Right lobe of liver (tissue), 6 donors: ENCODE data around the gene POLE4. TPM values are rescaled to one million over a fixed set of nuclear protein-coding genes. Genes with fewer than 3 reads are reported as not detected.

Source experiments
- ATAC-seq, 4 donors: fragments of 200-7000 bp; cut with Tn5 transposase; one replicate each; pipeline ENCODE4 v1.9.1; 2020; ENCODE audit warnings: mild to moderate bottlenecking in 4 of 4, moderate library complexity in 4 of 4
- DNase-seq, 3 donors: peaks; one replicate each; pipeline ENCODE4 v3.0.0-alpha.2; 2020
- H3K27ac ChIP-seq, 3 donors: fragments of 200-600 bp; one replicate each; pipeline ENCODE4 v1.8.0; 2022
- H3K27me3 ChIP-seq, 2 donors: fragments of 200-600 bp; one replicate each; pipeline ENCODE4 v1.8.0; 2022
- H3K36me3 ChIP-seq, 4 donors: fragments of 200-600 bp; sonication (generic) in 1 of 4; one replicate each; pipeline versions ENCODE4 v1.5.1 to v1.8.0; 2017 to 2022; ENCODE audit warnings: control low read depth in 1 of 4
- H3K4me1 ChIP-seq, 4 donors: fragments of 200-600 bp; sonication (generic) in 1 of 4; one replicate each; pipeline versions ENCODE4 v1.5.1 to v1.8.0; 2017 to 2022; ENCODE audit warnings: control low read depth in 1 of 4
- H3K4me3 ChIP-seq, 3 donors: fragments of 200-600 bp; one replicate each; pipeline ENCODE4 v1.8.0; 2022
- H3K9me3 ChIP-seq, 4 donors: fragments of 200-600 bp; sonication (generic) in 1 of 4; one replicate each; pipeline versions ENCODE4 v1.5.1 to v1.8.0; 2017 to 2022; ENCODE audit warnings: control low read depth in 1 of 4
- CTCF ChIP-seq, 4 donors: fragments of 200-600 bp in 3 of 4; fragments of 450-650 bp in 1 of 4; IDR thresholded peaks; one replicate each; pipeline versions ENCODE4 v1.5.1 to v1.8.0; 2016 to 2022; ENCODE audit warnings: antibody characterized with exemption in 4 of 4, mild to moderate bottlenecking in 2 of 4
- POLR2A ChIP-seq: fragments of 450-650 bp; IDR thresholded peaks from one replicate; pipeline ENCODE4 v1.6.1; 2017; ENCODE audit warnings: antibody characterized with exemption, mild to moderate bottlenecking
- WGBS: methylation state at CpG from one replicate; pipeline ENCODE4 v1.1.6; 2018; ENCODE audit warnings: low coverage, low lambda C conversion rate; ENCODE audit not compliant: insufficient coverage; ENCODE audit errors: missing lambda C conversion rate; 5-methylcytosine and 5-hydroxymethylcytosine counted together
- intact Hi-C, 2 donors: fragments of 100-400 bp; cut with DNase I; formaldehyde crosslinking; loops; one replicate each; pipeline versions ENCODE4 v1.11.2 to v1.14.1; 2022
- total RNA-seq, 6 experiments: library from RNA; depleted of rRNA in 2 of 6; stranded (reverse); fragments of >200 nt in 2 of 6; fragmentation: NEBNext Ultra II Directional in 3 of 6; extraction: Animal tissue kit (Norgen Biotek cat#: 25700) in 3 of 6; gene quantifications; one replicate each; pipeline versions ENCODE4 v1.1.0 to v1.2.4, GENCODE V29; 2016 to 2023
- donor health status: DM: no; HTN: yes; CAD: no.
- donor health status: DM: no; HTN: no; CAD: no.
- donor health status: DM: no; HTN: no; CAD: no.
- donor health status: DM: no; HTN: yes; CAD: no.
- donor health status: DM: no; HTN: yes; CAD: no.

The POLE4 gene
- total RNA-seq, 6 experiments from 2014 or later: 9.8 to 31.4 (median 25.7) TPM

- DNase-seq (no peak), ATAC-seq (no peak)
- Histone ChIP-seq H3K4me3 (no peak overlapping the region), H3K4me1 (no peaks in the 10 kb centered on the region), H3K27ac (no peak overlapping the region), H3K27me3 (no peaks in the 10 kb centered on the region), H3K9me3 (no peaks in the 10 kb centered on the region), H3K36me3 (no peaks in the 10 kb centered on the region)
- WGBS: 58% methylated on average over 1 of the region's 1 CpG
- intact Hi-C loops: no loop called here
- no peak for TF ChIP-seq POLR2A
- no peak for TF ChIP-seq CTCF (IDR thresholded peaks at IDR 0.05)
Observed at GRCh38 chr2:74951211-74951754, 7.2 kb upstream of the POLE4 start.

GRCh38 chr2:74952575-74952974, 5.9 kb upstream of the POLE4 start:
- intact Hi-C loops: no loop called here
- H3K4me3 ChIP-seq: no peak overlapping the region
- H3K27ac ChIP-seq: no peak overlapping the region
- DNase-seq (no peak), ATAC-seq (no peak)
- H3K9me3 ChIP-seq: no peaks in the 10 kb centered on the region
- TF ChIP-seq POLR2A (no peak), CTCF (IDR thresholded peaks at IDR 0.05) (no peak)
- 95% methylated on average over 8 of the region's 8 CpGs for WGBS
- no peaks in the 10 kb centered on the region for H3K36me3 ChIP-seq
- no peaks in the 10 kb centered on the region for H3K27me3 ChIP-seq
- no peaks in the 10 kb centered on the region for H3K4me1 ChIP-seq

- Histone ChIP-seq H3K27me3 (no peaks in the 10 kb centered on the region), H3K9me3 (no peaks in the 10 kb centered on the region), H3K36me3 (no peaks in the 10 kb centered on the region), H3K27ac (no peak overlapping the region), H3K4me3 (no peak overlapping the region), H3K4me1 (peaks cover 0 to 1% (median under 1%) of the 10 kb centered on the region in 4 donors)
- no peak for DNase-seq
- WGBS: 81% methylated on average over 10 of the region's 10 CpGs
- intact Hi-C loops: no loop called here
- TF ChIP-seq POLR2A (no peak), CTCF (IDR thresholded peaks at IDR 0.05) (no peak)
- ATAC-seq: no peak
Observed at GRCh38 chr2:74953796-74954499, 4.5 kb upstream of the POLE4 start.

- TF ChIP-seq POLR2A (no peak), CTCF (IDR thresholded peaks at IDR 0.05) (no peak)
- Histone ChIP-seq H3K36me3 (no peaks in the 10 kb centered on the region), H3K27ac (no peak overlapping the region), H3K4me1 (peaks cover 0 to 5% (median 2%) of the 10 kb centered on the region in 4 donors), H3K4me3 (no peak overlapping the region), H3K9me3 (no peaks in the 10 kb centered on the region), H3K27me3 (no peaks in the 10 kb centered on the region)
- ATAC-seq: no peak
- intact Hi-C loops: no loop called here
- DNase-seq: no peak
- 45% methylated on average over 4 of the region's 4 CpGs for WGBS
Observed at GRCh38 chr2:74954500-74954874, 4.0 kb upstream of the POLE4 start.
